Heart left ventricle (tissue), 16 donors: ENCODE measurements around the gene LUC7L3. TPM values are rescaled to one million over a fixed set of nuclear protein-coding genes. Genes with fewer than 3 reads are reported as not detected.

Experiments
- ATAC-seq, 4 donors: fragments of 200-7000 bp; cut with Tn5 transposase; one replicate each; pipeline ENCODE4 v1.9.1; 2020 to 2022; ENCODE audit warnings: moderate library complexity in 4 of 4, mild to moderate bottlenecking in 3 of 4, moderate number of reproducible peaks in 1 of 4
- DNase-seq, 5 donors: peaks; one replicate each; pipeline ENCODE4 v3.0.0-alpha.2; 2020
- H3K27ac ChIP-seq, 12 donors: fragments of 200-600 bp; sonication (generic) in 4 of 12; one replicate each; pipeline versions ENCODE4 v1.5.0 to v1.8.0; 2016 to 2022; ENCODE audit warnings: mild to moderate bottlenecking in 2 of 12
- H3K27me3 ChIP-seq, 9 donors: fragments of 200-600 bp; sonication (generic) in 2 of 9; one replicate each; pipeline versions ENCODE4 v1.5.1 to v1.8.0; 2016 to 2022; ENCODE audit warnings: mild to moderate bottlenecking in 3 of 9
- H3K36me3 ChIP-seq, 9 donors: fragments of 200-600 bp; sonication (generic) in 2 of 9; one replicate each; pipeline versions ENCODE4 v1.5.0 to v1.8.0; 2018 to 2022; ENCODE audit warnings: mild to moderate bottlenecking in 2 of 9
- H3K4me1 ChIP-seq, 12 donors: fragments of 200-600 bp; sonication (generic) in 4 of 12; one replicate each; pipeline versions ENCODE4 v1.5.0 to v1.8.0; 2016 to 2022; ENCODE audit warnings: mild to moderate bottlenecking in 3 of 12
- H3K4me3 ChIP-seq, 12 donors: fragments of 200-600 bp; sonication (generic) in 4 of 12; one replicate each; pipeline versions ENCODE4 v1.5.0 to v1.8.0; 2017 to 2022; ENCODE audit warnings: mild to moderate bottlenecking in 9 of 12, moderate library complexity in 4 of 12
- H3K9me3 ChIP-seq, 12 donors: fragments of 200-600 bp; sonication (generic) in 4 of 12; one replicate each; pipeline versions ENCODE4 v1.5.0 to v1.8.0; 2016 to 2022; ENCODE audit warnings: mild to moderate bottlenecking in 1 of 12
- POLR2A ChIP-seq, 2 donors: fragments of 450-650 bp; IDR thresholded peaks; one replicate each; pipeline ENCODE4 v1.6.1; 2017; ENCODE audit warnings: antibody characterized with exemption in 2 of 2, mild to moderate bottlenecking in 2 of 2, moderate library complexity in 2 of 2
- WGBS, 4 donors: extraction: QIAGEN DNeasy Blood & Tissue Kit in 2 of 4; methylation state at CpG; one replicate each; pipeline versions ENCODE4 v1.1.5 to v1.1.7; 2013 to 2018; 5-methylcytosine and 5-hydroxymethylcytosine counted together
- intact Hi-C, 10 donors: fragments of 100-400 bp; cut with DNase I; formaldehyde crosslinking; loops; one replicate each; pipeline versions ENCODE4 v1.11.1 to v1.14.2; 2022
- polyA plus RNA-seq, 2 donors: library from polyadenylated mRNA; stranded (reverse); fragments of 200-250 nt; gene quantifications; one replicate each; pipeline ENCODE4 v1.2.3, GENCODE V29; 2013
- total RNA-seq, 9 donors: library from RNA; depleted of rRNA in 2 of 9; stranded (reverse); fragments of >200 nt in 2 of 9; fragmentation: NEBNext Ultra II Directional in 3 of 9; extraction: Animal tissue kit (Norgen Biotek cat#: 25700) in 3 of 9; gene quantifications; one replicate each; pipeline versions ENCODE4 v1.1.0 to v1.2.4, GENCODE V29; 2016 to 2023
- TF ChIP-seq, protein P1 (sequence below), 12 donors: fragments of 200-600 bp; sonication (generic) in 4 of 12; IDR thresholded peaks; one replicate each; pipeline versions ENCODE4 v1.5.0 to v1.8.0; 2018 to 2022; ENCODE audit warnings: antibody characterized with exemption in 12 of 12, mild to moderate bottlenecking in 5 of 12
- donor health status: ischemic (EF 13 %, LVEDD 7.1; RV severe dilation, severe dysfunction).
- donor health status: healthy with polysubstance abuse.
- donor health status: DM: no; HTN: yes; CAD: no.
- donor health status: DM: no; HTN: no; CAD: no.
- donor health status: ischemic (EF 25% LVEDD 6.9; RV normal size, moderate dysfunction).
- donor health status: ischemic (EF 25% LVEDD 5.7; RV mildly dilated, moderate dysfunction).
- donor health status: healthy.
- donor health status: DM: yes; HTN: yes; CAD: no.
- donor health status: ischemic (EF 35%, LVEDD 5.7; RV mildly dilated, moderate dysfunction).
- donor health status: nonischemic (EF 11% LVEDD 7.7; RV severe dilation, severe dysfunction).
- donor health status: DM: yes; HTN: yes; CAD: no.
- donor health status: PGD.
- donor health status: ischemic (EF 29% LVEDD 5.4; RV normal size, mild dysfunction).
- donor health status: nonischemic (EF 23%, LVEDD 6.1; RV moderate dilation, normal function).

Gene LUC7L3
- total and polyA plus RNA-seq, 11 donors: 16.5 to 89.0 (median 52.1) TPM

GRCh38 chr17:50675190-50675589, 44.2 kb upstream of the LUC7L3 start:
- no peaks in the 10 kb centered on the region for H3K27me3 ChIP-seq
- H3K27ac ChIP-seq: no peak overlapping the region
- 56 to 83% (median 71%) methylated on average over 3 of the region's 3 CpGs for WGBS, 4 donors
- no peaks in the 10 kb centered on the region for H3K36me3 ChIP-seq
- H3K4me3 ChIP-seq: no peak overlapping the region
- intact Hi-C loops: loop anchor here in 4 of 10 donors (5.0 kb wide), 4 partner anchors 38 to 193 kb away; partner anchors contain the start of genes ABCC3 (in 1 of the 4) and SPATA20 (in 1 of the 4)
- H3K4me1 ChIP-seq: peaks cover 0 to 7% (median 0%) of the 10 kb centered on the region in 12 donors
- TF ChIP-seq, protein P1, sequence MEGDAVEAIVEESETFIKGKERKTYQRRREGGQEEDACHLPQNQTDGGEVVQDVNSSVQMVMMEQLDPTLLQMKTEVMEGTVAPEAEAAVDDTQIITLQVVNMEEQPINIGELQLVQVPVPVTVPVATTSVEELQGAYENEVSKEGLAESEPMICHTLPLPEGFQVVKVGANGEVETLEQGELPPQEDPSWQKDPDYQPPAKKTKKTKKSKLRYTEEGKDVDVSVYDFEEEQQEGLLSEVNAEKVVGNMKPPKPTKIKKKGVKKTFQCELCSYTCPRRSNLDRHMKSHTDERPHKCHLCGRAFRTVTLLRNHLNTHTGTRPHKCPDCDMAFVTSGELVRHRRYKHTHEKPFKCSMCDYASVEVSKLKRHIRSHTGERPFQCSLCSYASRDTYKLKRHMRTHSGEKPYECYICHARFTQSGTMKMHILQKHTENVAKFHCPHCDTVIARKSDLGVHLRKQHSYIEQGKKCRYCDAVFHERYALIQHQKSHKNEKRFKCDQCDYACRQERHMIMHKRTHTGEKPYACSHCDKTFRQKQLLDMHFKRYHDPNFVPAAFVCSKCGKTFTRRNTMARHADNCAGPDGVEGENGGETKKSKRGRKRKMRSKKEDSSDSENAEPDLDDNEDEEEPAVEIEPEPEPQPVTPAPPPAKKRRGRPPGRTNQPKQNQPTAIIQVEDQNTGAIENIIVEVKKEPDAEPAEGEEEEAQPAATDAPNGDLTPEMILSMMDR (IDR thresholded peaks at IDR 0.05): no peak
- TF ChIP-seq POLR2A (IDR thresholded peaks at IDR 0.05): no peak
- H3K9me3 ChIP-seq: no peaks in the 10 kb centered on the region
- ATAC-seq: no peak
- DNase-seq: no peak

DNA sequence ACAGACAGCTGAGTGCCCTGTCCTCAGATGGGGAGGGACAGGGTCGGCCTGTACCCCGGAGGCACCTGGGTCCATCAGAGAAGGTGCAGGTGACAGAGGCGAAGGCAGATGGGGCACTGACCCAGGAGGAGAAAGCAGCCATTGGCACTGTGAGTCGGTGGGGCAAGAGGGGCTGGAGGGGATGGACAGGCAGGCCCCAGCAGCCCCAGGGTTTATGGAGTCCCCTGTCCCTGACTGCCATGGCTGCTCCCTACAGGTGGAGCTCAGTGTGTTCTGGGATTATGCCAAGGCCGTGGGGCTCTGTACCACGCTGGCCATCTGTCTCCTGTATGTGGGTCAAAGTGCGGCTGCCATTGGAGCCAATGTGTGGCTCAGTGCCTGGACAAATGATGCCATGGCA, 43.8 kb upstream of the LUC7L3 start:
- intact Hi-C loops: loop anchor here in 5 of 10 donors (2.0 to 5.0 kb wide), 5 partner anchors 38 to 193 kb away; partner anchors contain the start of genes ABCC3 (in 2 of the 5) and SPATA20 (in 1 of the 5)
- peak in 2 of 4 donors; percentile 34 to 50 for ATAC-seq
- no peak for DNase-seq
- TF ChIP-seq POLR2A (IDR thresholded peaks at IDR 0.05): no peak
- TF ChIP-seq, protein P1 (IDR thresholded peaks at IDR 0.05): no peak
- no peaks in the 10 kb centered on the region for H3K36me3 ChIP-seq
- no peaks in the 10 kb centered on the region for H3K9me3 ChIP-seq
- H3K4me3 ChIP-seq: no peak overlapping the region
- H3K4me1 ChIP-seq: peaks cover 0 to 7% (median 0%) of the 10 kb centered on the region in 12 donors
- H3K27ac ChIP-seq: no peak overlapping the region
- no peaks in the 10 kb centered on the region for H3K27me3 ChIP-seq
- 82 to 91% (median 89%) methylated on average over 7 of the region's 7 CpGs for WGBS, 4 donors

GRCh38 chr17:50676065-50676975, 43.1 kb upstream of the LUC7L3 start:
- intact Hi-C loops: loop anchor here in 5 of 10 donors (2.0 to 5.0 kb wide), 5 partner anchors 39 to 194 kb away; partner anchors contain the start of genes ABCC3 (in 2 of the 5) and SPATA20 (in 1 of the 5)
- Histone ChIP-seq H3K4me3 (no peak overlapping the region), H3K9me3 (no peaks in the 10 kb centered on the region), H3K27me3 (no peaks in the 10 kb centered on the region), H3K36me3 (no peaks in the 10 kb centered on the region), H3K27ac (no peak overlapping the region), H3K4me1 (peaks cover 0 to 10% (median 0%) of the 10 kb centered on the region in 12 donors)
- DNase-seq (no peak), ATAC-seq (no peak)
- TF ChIP-seq POLR2A (IDR thresholded peaks at IDR 0.05): no peak
- TF ChIP-seq, protein P1 (IDR thresholded peaks at IDR 0.05): no peak
- 92 to 95% (median 93%) methylated on average over 24 of the region's 24 CpGs for WGBS, 4 donors

DNA sequence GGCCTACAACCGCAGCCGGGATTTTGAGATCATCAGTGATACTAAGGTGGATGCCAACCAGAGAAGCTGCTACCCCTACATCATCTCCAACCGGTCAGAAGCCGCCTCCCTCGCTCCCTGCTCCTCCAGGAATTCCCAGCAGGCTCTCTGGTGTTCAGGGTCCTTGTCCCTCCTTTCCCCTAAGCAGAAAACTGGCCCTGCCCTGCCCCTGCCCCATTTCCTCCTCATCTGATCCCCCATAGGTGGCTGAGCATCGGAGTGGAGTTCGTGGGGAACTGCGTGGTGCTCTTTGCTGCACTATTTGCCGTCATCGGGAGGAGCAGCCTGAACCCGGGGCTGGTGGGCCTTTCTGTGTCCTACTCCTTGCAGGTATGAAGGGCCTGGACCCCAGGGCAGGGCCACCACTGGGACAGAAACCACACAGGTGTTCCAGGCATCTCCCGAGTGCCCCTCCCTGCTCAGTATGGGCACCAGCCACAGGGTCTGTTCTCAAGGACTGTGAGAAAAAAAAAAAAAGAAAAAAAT, 41.5 kb upstream of the LUC7L3 start:
- no peak for DNase-seq

More for the DNA sequence above, 41.5 kb upstream of the LUC7L3 start:
- Histone ChIP-seq H3K9me3 (no peaks in the 10 kb centered on the region), H3K36me3 (no peaks in the 10 kb centered on the region), H3K4me3 (no peak overlapping the region), H3K27me3 (no peaks in the 10 kb centered on the region), H3K4me1 (peaks cover 0 to 10% (median 0%) of the 10 kb centered on the region in 12 donors), H3K27ac (no peak overlapping the region)
- 88 to 95% (median 93%) methylated on average over 12 of the region's 12 CpGs for WGBS, 4 donors
- intact Hi-C loops: loop anchor here in 5 of 10 donors (2.0 to 5.0 kb wide), 5 partner anchors 41 to 196 kb away; partner anchors contain the start of genes ABCC3 (in 2 of the 5) and SPATA20 (in 1 of the 5)
- no peak for TF ChIP-seq POLR2A (IDR thresholded peaks at IDR 0.05)
- TF ChIP-seq, protein P1 (IDR thresholded peaks at IDR 0.05): no peak
- ATAC-seq: no peak
